Endothelial cell (in vitro differentiated cells): ENCODE results near the gene FAAP20. TPM values are rescaled to one million over a fixed set of nuclear protein-coding genes. Genes with fewer than 3 reads are reported as not detected.

ENCODE experiments used
- DNase-seq: peaks from one replicate; pipeline ENCODE4 v3.0.0; 2021; ENCODE audit warnings: low spot score
- H3K27ac Mint-ChIP-seq: one replicate; pipeline ENCODE4 v1.8.0; 2021; ENCODE audit warnings: mixed read lengths, inconsistent platforms; ENCODE audit not compliant: unreplicated experiment
- H3K27me3 Mint-ChIP-seq: one replicate; pipeline ENCODE4 v1.8.0; 2021; ENCODE audit warnings: mild to moderate bottlenecking, moderate library complexity, mixed read lengths, inconsistent platforms; ENCODE audit not compliant: unreplicated experiment
- H3K36me3 Mint-ChIP-seq: one replicate; pipeline ENCODE4 v1.8.0; 2021; ENCODE audit warnings: mild to moderate bottlenecking, low read depth, mixed read lengths, inconsistent platforms; ENCODE audit not compliant: unreplicated experiment
- H3K4me1 Mint-ChIP-seq: one replicate; pipeline ENCODE4 v1.8.0; 2021; ENCODE audit warnings: mild to moderate bottlenecking, mixed read lengths, inconsistent platforms; ENCODE audit not compliant: unreplicated experiment
- H3K4me3 Mint-ChIP-seq: one replicate; pipeline ENCODE4 v1.8.0; 2021; ENCODE audit warnings: mild to moderate bottlenecking, mixed read lengths, inconsistent platforms; ENCODE audit not compliant: unreplicated experiment
- H3K9me3 Mint-ChIP-seq: one replicate; pipeline ENCODE4 v1.8.0; 2021; ENCODE audit warnings: mixed read lengths, inconsistent platforms; ENCODE audit not compliant: unreplicated experiment
- total RNA-seq: library from RNA; stranded (reverse); fragmentation: NEBNext Ultra II Directional; extraction: Animal tissue kit (Norgen Biotek cat#: 25700); gene quantifications from one replicate; pipeline ENCODE4 v1.2.1, GENCODE V29; 2021; ENCODE audit not compliant: unreplicated experiment
- TF ChIP-seq, protein P1 (sequence below): fragments of 200-600 bp; sonication (generic); IDR thresholded peaks from one replicate; pipeline ENCODE4 v1.5.0; 2021; ENCODE audit warnings: antibody characterized with exemption; ENCODE audit not compliant: unreplicated experiment

The FAAP20 gene
- total RNA-seq, 1 donor from 2014 or later: 118 TPM

DNA sequence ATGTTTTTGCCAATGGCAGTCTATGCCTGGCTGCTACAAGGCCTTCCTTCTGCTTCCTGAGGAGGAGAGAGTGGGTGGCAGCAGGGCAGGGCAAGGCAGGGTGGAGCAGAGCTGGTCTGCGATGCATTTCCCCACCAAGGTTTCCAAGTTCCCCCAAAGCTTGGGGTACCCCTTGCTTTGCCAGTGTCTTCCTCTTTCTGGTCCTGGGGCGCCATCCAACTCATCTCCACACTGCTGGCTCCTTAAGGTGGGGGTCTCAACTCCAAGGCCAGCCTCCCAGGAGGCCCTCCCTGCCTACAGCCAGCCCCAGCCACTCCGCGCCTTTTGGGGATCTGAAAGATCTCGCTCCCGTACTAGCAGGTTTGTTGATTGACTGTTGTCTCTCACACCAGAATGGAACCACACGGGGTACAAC, 29.6 kb upstream of the FAAP20 start:
- Mint-ChIP-seq H3K9me3 (no peaks in the 10 kb centered on the region), H3K36me3 (peaks cover 4% of the 10 kb centered on the region), H3K27me3 (peaks cover 5% of the 10 kb centered on the region), H3K4me1 (peaks cover 11% of the 10 kb centered on the region), H3K4me3 (no peak overlapping the region), H3K27ac (no peak overlapping the region)
- no peak for DNase-seq
- TF ChIP-seq, protein P1, sequence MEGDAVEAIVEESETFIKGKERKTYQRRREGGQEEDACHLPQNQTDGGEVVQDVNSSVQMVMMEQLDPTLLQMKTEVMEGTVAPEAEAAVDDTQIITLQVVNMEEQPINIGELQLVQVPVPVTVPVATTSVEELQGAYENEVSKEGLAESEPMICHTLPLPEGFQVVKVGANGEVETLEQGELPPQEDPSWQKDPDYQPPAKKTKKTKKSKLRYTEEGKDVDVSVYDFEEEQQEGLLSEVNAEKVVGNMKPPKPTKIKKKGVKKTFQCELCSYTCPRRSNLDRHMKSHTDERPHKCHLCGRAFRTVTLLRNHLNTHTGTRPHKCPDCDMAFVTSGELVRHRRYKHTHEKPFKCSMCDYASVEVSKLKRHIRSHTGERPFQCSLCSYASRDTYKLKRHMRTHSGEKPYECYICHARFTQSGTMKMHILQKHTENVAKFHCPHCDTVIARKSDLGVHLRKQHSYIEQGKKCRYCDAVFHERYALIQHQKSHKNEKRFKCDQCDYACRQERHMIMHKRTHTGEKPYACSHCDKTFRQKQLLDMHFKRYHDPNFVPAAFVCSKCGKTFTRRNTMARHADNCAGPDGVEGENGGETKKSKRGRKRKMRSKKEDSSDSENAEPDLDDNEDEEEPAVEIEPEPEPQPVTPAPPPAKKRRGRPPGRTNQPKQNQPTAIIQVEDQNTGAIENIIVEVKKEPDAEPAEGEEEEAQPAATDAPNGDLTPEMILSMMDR: no peak

- H3K9me3 Mint-ChIP-seq: no peaks in the 10 kb centered on the region
- H3K4me3 Mint-ChIP-seq: no peak overlapping the region
- TF ChIP-seq, protein P1: no peak
- H3K36me3 Mint-ChIP-seq: peaks cover 2% of the 10 kb centered on the region
- DNase-seq: no peak
- H3K27ac Mint-ChIP-seq: no peak overlapping the region
- peaks cover 7% of the 10 kb centered on the region for H3K4me1 Mint-ChIP-seq
- peaks cover under 1% of the 10 kb centered on the region for H3K27me3 Mint-ChIP-seq
These were observed 26.7 kb upstream of the FAAP20 start for GRCh38 chr1:2221271-2221670.

DNA sequence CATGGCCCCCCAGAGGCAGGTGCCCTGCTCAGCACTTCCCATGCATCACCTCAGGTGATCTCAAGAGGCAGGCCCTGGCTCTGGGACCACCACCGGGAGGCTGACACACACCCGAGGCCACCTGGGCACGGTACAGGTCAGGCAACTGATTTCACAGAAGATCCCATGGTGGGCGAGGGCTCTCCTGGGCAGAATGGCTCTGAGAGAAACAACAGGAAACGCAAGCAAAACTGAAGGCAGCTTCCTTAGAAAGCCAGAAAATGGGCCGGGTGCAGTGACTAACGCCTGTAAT, 22.1 kb upstream of the FAAP20 start:
- Mint-ChIP-seq H3K9me3 (no peaks in the 10 kb centered on the region), H3K36me3 (no peaks in the 10 kb centered on the region), H3K4me1 (no peaks in the 10 kb centered on the region), H3K27me3 (no peaks in the 10 kb centered on the region), H3K27ac (no peak overlapping the region), H3K4me3 (no peak overlapping the region)
- DNase-seq: no peak
- TF ChIP-seq, protein P1: no peak

DNA sequence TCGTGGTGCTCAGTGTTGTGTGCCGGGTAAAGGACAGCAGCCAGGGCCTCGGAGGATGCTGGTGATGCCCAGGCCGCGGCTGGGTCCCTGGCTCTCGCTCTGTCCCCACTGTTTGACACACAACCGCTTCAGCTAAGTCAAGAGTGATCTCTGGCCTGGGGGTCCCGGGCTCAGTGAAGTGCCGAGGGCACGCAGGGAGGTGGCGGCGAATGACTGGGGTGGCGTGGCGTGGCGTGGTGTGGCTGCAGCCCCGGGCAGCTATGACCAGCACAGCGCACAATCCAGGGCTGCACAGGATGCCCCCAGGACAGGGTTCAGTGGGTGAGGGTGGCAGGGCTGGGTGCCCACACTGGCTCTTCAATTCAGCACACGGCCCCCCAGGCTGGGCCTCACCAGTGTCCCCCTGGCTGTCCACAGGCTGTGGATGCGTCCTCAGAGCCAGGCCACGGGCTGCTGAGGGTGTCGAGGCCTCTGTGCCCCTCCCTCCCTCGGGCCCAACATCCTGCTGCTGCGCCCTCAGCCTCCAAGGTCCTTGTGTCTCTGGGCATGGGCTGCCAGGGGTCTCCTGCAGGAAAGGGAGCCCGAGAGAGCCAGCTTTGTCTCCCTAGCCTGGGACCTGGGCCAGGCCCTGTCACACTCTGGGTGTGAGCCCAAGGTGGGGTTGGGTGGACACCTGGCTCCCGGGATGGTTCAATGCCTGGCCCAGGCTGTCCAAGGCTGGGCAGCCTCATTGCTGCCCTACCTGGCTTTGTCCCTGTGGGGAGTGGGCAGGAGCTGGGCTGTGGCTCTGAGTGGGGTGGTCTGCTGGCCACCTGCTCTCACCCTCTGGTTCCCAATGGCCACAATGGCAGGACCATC, 21.6 kb upstream of the FAAP20 start:
- H3K27me3 Mint-ChIP-seq: no peaks in the 10 kb centered on the region
- H3K4me1 Mint-ChIP-seq: no peaks in the 10 kb centered on the region
- H3K36me3 Mint-ChIP-seq: no peaks in the 10 kb centered on the region
- TF ChIP-seq, protein P1: no peak
- no peak overlapping the region for H3K4me3 Mint-ChIP-seq
- no peak overlapping the region for H3K27ac Mint-ChIP-seq
- DNase-seq: no peak
- no peaks in the 10 kb centered on the region for H3K9me3 Mint-ChIP-seq

DNA sequence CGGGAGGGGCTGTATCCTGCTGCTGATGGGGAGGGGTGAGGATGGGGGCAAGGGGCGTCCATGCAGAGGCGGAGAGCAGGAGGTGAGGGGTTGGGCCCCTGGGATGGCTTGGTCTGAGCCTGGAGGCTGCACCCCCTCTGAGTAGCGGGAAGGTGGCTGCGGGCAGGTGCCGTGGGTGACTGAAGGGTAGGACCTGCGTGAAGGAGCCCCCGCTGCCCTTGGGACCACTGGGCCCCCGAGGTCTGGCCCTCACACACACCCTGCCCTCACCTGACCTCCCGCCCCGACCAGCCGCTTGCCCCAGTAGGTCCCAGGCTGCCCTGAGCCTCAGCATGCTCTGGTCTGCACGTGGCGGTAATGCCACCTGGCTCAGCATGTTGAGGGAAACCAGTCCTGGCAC, 20.8 kb upstream of the FAAP20 start:
- Mint-ChIP-seq H3K4me3 (no peak overlapping the region), H3K9me3 (no peaks in the 10 kb centered on the region), H3K4me1 (no peaks in the 10 kb centered on the region), H3K27ac (no peak overlapping the region), H3K27me3 (no peaks in the 10 kb centered on the region), H3K36me3 (no peaks in the 10 kb centered on the region)
- TF ChIP-seq, protein P1: no peak
- DNase-seq: no peak
